OCI-LY7 (cell line): ENCODE results near the gene RNASEL.

Experiments
- CTCF ChIP-seq: fragments of 200-600 bp; sonication (generic); conservative IDR thresholded peaks from 2 replicates; pipeline ENCODE4 v1.5.1; 2014; ENCODE audit warnings: mild to moderate bottlenecking, antibody characterized with exemption, low read length, moderate library complexity, mixed read lengths
- EZH2phosphoT487 ChIP-seq: fragments of 200-600 bp; sonication (generic); IDR thresholded peaks from 2 replicates; pipeline ENCODE4 v1.6.1; 2018; ENCODE audit warnings: low read depth, borderline replicate concordance, mild to moderate bottlenecking, mixed run types, antibody characterized with exemption, low read length, moderate library complexity, mixed read lengths

- peak; percentile 99 for TF ChIP-seq CTCF
- no peak for TF ChIP-seq EZH2phosphoT487
Observed at GRCh38 chr1:182595641-182596240, 6.7 kb upstream of the RNASEL start.
